HG02852 (cell line): ENCODE measurements around the gene RAB1B.
A peak's percentile ranks its signal among the peaks of the same experiment; 100 is the strongest.

Experiments
- ATAC-seq: cut with Tn5 transposase; IDR thresholded peaks from one replicate; pipeline ENCODE4 v1.9.1; 2021; ENCODE audit warnings: mild to moderate bottlenecking, moderate library complexity; ENCODE audit not compliant: unreplicated experiment

Gene RAB1B

DNA sequence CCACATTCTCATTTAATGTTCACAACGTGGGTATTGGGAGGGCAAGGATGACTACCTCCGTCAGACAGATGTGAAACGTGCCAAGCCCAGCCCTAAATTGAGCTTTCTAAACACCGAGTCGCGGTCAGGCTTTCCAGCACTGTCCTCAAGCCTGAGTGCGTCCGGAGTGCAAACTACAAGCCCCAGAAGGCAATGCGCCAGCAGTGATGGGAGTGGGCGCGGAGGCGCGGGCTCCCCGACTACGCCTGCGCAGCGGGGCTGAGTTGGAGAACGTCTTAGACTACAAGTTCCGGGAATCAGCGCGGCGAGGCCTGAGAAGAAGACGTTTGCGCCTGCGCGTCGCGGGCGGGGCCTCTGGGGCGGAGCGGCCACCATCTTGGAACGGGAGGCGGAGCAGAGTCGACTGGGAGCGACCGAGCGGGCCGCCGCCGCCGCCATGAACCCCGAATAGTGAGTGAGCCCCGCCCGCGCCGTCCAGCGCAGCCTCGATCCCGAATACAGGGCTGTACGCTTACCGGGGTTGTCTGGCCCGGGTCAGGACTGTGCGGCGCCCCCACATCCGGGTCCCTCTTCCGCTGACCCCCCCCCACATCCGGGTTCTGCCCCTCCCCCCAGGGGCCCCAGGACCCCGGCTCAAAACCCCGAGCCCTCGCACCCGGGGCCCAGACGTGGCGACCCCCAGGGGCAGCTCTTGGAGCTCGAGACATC is at the start of gene RAB1B:
RAB1B (plus strand) TSS at position 396 of the 708 bp plus-strand sequence; CDS start at position 437, 41 bp downstream.
- ATAC-seq: peak; percentile 77

DNA sequence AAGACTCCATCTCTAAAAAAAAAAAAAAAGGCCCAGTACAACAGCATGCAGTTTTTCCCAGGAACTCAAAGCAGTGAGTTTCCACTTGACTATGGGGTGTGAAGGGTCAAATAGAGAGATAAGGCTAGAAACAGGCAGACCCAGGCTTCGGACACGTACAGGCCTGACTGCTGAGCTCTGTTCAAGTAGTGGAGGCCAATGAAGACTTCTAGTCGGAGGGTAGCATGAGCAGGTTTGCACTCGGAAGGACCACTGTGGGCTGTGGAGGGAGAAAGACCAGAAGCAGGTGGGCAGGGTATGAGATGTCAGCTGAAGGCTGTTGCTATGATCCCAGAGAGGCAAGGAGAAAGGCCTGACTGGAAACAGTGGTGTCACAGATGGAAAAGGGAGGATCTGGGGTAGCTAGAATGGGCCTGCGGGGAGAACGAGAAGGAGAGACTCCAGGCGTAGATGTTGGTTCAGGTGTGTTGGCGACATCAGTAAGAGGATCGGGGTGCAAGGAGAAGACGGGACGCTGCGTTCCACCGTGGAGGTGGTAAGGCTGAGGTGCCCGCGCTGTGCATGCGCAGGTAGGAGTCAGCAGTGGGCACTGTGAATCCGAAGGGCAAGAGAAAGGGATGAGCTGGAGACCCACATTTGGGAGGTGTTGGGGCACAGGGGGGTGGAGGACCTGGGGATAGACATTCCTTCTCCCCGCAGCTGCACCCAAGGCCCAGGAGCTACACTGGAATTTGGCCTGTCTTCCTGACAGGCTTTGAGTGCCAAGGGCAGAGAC is 49.4 kb upstream of the RAB1B start:
- ATAC-seq: no peak

DNA sequence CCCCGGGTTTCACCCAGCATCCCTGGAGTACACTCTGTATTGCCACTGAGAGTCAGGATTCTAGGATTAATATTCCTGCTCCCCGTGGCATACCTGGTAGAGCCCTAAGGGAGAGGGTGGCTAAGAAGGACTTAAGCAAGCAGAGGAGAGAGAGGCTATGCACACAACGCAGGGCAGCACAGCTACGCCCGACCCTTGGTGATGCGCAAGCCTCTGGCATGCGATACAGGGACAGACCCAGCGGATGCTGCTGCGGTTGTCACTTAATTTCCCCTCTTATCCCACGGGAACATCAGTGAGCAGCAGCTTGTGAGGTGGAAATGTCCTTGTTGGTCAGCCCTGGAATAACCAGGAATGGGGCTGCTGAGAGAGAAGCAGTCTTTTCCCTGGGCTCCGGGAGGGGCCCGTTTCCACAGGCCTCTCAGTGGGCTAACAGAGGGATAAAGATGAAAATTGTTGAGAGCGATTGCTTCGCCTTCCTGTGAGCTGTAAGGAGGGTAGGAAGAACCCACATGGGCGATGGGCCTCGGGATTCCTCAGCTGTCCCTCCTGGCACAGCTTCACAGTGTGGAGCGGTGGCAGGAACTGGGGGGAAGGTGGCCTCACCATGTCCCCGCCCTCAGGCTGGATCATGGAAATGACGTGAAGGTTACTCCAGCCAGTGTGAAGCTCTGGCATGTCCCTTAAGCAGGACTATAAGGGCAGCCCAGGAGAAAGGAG is 48.4 kb upstream of the RAB1B start:
- no peak for ATAC-seq

DNA sequence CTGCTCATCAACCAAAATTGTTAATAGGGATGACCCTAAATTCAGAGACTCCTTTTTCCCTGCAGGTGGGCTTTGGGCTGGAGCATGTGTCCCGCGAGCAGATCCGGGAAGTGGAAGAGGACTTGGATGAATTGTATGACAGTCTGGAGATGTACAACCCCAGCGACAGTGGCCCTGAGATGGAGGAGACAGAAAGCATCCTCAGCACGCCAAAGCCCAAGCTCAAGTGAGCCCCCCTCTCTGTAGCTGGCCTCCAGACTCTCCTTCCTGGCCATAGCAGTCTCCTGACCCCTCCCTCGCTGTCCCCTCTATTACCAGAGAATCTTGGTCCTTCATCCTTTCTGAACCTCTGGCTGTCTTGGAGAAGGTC is 47.9 kb upstream of the RAB1B start:
- ATAC-seq: no peak

DNA sequence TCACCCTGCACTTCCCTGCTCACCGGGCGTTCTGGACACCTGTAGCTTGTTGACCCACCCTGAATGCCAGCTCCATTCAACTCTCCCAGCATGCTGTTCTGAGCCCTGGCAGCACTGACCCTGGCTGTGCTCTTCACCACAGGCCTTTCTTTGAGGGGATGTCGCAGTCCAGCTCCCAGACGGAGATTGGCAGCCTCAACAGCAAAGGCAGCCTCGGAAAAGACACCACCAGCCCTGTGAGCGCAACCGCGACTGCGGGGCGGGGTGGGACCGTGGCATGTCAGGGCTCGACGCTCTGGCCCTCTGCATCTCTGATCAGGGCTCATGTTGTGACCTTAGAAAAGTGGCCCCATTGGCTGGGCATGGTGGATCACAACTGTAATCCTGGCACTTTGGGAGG is 47.4 kb upstream of the RAB1B start:
- ATAC-seq: no peak

DNA sequence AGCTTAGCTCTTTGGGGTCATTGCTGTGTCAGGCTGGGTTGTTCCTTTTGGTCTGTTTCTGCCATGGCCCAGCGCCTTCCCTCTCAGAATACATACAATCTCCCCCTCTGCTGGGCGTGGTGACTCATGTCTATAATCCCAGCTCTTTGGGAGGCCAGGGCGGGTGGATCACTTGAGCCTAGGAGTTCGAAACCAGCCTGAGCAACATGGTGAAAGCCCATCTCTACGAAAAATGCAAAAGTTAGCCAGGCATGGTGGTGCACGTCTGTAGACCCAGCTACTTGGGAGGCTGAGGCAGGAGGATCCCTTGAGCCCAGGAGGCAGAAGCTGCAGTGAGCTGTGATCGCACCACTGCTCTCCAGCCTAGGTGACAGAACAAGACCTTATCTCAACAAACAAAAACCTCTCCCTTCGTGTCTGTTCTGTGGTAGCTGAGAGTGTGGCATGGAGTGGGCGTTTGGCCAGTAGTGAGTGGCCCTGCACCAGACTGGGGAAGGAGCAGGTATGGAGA is 46.7 kb upstream of the RAB1B start:
- ATAC-seq: peak; percentile 5

DNA sequence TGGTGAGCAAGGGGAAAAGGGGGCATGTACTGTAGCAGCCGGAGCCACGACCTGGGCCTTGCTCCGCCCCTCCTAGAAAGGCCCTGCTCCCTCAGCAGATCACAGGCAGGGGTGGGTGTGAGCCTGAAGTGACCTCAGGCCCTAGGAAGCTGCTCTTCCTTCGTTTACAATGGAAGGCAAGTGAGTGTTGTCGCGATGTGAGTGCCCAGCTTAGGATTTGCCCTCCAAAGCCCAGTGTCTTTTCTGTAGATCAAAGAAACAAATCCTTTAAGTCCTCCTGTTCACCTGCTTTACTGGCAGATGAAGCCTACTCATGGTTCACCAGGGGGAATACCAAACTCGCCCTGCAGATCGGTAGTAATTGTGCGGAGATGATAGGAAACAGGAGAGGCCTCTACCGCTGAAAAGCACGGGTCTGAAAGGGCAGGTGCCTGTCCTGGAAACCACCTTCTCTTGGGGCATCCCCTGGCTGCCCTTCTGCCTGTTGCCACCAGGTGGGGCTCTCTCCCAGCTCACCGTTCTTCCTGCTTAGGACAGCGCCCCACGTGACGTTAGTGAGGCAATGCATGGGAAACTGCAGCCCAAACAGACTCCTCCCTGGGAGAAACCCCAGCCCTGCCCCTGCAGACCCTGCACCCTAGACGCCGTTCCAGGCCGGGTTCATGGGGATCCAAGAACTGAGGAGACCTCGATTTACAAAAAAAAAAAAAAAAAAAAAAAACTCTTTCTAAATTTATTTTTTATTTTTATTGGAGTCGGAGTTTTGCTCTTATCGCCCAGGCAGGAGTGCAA is 45.9 kb upstream of the RAB1B start:
- ATAC-seq: peak; percentile 75

DNA sequence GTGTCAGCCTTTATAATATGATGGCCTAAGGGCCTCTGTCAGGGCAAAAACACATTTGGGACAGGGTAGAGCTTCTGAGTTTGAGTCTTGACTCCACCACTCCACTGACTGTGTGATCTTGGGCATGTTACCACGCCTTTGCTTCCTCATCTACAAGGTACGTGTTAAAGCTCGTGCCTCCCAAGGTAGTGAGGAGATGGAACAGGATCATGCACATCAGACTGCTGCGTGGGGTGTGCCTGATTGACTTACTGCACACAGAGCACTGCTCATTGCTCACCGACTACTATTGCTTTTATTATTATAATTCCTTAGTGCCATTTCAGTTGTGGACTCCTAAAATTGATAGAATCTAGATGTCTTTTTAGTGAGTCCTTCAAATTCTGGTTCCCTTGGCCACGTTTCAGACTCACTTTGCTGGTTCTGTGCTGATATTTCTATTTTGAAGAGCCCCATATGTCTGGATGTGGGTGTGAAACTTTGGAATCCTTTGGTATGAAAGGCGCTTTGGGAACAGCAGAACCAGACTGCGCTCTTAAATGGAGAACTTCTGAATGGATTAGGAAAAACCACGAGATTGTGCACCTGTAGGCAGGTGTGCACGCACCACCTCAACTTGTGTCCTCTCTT is 44.1 kb upstream of the RAB1B start:
- ATAC-seq: no peak

DNA sequence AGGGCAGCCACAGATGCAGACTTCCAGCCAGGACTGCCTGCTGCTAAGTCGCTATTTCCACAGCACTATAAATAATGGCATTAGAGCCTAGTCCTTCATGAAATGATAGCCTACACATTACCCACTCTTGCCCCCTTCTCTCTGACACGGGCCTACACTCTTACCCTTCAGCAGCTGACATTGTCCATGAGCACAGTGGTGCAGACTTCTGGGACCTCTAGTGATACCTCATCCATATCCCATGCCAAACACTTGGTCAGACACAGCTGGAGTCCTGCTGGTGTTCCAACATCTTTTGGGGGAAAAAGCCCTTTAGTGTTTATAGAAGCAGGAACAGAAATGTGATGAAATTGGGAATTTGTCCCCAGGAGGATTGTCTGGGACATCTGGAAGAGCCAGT is 43.4 kb upstream of the RAB1B start:
- ATAC-seq: no peak

DNA sequence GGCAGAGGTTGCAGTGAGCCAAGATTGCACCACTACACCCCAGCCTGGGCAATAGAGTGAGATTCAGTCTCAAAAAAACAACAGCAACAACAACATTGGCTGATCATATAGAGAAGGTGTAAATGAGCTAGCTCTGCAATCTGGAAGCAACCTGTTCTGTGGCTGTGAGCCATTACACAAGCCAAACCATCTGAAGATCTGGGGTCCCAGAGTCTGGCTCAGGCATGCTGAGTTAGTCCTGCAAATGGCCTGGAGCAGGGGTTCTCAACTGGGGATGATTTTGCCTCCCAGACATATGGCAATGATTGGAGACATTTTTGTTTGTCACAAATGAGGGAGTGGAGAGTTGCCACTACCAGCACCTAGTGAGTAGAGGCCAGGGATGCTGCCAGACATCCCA is 42.3 kb upstream of the RAB1B start:
- no peak for ATAC-seq

DNA sequence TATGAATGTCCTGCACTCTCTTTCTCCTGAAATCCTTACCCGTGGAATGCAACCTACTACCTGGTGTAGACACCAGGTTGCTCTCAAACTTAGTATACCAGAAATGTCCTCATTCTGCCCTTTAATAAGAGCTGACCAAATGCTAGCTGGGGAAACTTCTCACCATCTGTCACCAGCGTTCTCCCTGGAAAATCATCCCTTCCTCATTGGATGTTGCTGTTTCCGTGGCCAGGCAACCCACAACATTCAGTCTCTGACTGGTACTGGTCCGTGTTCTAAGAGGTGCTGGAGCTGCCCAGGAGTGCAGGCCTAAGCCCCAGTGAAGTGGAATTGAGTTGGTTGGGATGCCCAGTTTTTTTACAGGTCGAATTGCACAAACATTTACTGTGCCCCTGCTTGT is 40.7 kb upstream of the RAB1B start:
- no peak for ATAC-seq

DNA sequence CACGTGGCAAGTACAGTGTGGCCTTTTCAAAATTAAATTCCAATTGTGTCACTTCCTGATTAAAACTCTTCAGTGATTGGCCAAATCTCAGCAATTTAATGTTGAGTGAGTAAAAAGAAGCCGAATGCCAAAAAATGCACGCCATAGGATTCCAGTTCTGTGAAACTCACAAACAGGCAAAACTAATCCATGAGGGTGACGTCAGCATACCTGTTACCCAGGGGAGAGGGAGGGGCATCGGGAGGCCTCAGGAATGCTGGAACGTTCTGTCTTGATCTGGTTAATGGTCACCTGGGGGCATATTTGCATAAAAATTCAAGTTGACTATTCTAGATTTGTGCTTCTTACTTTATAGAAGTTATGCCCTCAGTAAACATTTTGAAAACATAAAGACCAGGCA is 39.9 kb upstream of the RAB1B start:
- no peak for ATAC-seq

DNA sequence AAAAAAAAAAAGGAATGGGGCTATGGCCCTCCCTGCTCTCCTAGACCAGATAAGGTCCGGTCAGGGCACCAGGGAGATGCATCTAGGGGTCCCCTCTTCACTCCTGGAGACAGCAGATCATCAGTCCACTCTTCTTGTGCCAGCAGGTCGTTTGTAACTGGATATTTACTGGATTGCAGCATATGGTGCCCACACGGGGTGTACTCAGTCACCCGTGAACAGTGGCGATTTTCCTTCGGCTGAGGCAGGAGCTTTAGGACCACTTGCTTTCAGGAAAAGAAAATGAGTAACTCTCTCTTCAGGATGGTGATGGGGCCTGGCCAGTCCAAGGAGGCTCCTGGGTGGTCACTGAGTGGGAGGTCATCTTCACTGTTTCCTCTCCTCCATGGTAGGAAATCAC is 38.3 kb upstream of the RAB1B start:
- ATAC-seq: no peak

DNA sequence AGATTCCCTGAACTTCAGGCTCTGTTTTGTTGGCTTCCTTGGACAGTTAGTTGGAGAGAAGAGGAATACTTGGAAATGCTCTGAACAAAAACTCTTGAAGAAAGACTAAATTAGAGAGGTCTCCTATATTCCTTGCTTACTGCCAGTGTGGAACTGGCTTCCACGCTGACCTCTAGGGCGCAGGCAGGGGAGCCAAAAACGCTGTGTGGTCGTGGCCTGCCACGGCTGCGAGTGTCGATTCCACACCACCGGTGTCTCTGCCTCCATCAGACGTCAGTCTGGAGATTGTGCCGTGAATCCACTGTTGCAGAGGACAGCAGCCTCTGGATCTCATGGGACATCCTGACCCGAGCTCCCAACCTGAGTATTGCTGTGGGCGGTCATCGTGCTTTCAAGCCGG is 37.5 kb upstream of the RAB1B start:
- no peak for ATAC-seq

DNA sequence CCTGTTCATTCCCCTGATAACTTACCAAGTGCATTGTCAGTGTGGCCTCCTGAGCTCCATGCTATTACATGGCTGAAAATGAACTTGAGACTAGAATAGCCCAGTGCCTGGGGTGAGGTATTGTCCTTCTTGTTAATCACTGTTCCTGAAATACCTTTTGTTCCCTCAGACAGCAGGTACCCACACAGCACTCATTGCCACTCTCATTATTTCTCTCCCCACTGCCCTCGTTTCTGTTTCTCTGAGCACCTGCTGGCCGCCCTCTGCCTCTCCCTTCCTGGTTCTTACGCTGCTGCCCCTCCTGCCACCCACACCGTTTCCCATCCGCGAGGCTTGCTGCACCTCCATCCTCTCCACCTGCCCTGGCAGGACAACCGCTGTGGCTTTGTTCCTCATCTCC is 36.9 kb upstream of the RAB1B start:
- ATAC-seq: no peak

DNA sequence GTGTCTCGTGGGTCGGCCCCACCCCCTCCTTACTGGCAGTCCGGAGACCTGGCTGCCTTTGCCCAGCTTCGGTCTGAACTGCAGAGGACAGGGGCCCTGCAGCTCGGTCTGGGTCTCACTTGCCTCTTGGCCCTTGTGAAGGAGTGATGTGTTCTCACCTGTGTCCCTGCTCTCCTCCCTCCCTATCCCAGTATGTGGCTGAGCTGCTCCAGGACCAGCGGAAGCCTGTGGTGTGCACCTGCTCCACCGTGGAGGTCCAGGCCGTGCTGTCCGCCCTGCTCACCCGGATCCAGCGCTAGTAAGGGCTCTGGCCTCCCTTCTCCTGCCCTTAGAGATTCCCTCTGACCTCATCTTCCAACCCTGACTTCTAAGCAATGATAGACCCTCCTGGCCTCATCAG is 35.7 kb upstream of the RAB1B start:
- ATAC-seq: no peak

DNA sequence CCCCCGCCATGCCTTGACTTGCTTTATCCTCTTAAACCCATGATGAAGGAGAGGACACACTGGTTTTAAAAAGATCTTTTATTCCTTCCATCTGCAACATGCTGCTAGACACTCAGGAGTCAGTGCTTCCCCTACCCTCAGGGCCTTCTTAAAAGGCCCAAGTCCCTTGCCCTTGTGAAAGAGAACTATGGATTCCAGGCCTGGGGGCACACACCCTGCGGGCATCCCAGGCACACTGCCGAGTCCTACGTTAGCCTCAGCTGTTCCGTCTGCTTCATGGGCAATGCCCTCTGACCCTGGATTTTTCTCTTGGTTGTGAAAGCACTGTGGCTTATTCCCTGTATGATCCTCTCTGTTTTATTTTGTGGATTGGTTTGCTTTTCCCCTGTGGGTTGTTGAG is 35.1 kb upstream of the RAB1B start:
- ATAC-seq: no peak

DNA sequence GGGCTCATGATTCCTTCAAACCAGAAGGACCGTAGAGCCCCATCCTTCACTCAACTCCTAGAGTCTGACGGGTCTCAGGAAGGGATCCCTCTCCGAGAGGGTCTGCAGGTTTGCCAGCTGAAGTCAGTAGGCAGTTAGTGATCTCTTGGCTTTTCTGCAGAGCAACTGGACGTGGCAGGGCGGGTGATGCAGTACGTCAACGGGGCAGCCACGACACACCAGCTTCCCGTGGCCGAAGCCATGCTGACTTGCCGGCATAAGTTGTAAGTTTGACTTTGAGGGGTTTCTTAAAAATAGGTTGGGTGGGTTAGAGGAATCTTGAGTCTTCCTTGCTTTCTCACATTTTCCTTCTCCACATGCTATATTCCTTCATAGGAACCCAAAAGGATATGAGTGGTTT is 33.3 kb upstream of the RAB1B start:
- no peak for ATAC-seq

DNA sequence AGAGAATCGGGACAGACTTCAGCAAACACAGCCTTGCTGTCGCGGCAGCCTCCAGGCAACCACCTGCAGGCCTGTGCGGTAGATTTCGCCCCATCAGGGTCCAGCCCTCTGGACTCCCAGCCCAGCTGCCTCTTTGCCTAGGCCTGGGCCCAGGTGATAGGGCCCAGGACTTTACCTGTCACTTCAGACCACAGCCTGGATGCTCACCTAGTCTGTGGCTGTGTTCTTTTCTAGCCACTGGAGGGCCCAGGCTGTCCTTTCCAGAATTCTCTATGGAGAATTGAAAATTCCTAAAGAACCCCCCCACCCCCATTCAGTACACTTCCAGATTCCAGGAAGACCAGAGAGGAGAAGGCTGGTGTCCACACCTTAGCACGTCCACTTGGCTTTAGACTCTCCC is 30.6 kb upstream of the RAB1B start:
- no peak for ATAC-seq

DNA sequence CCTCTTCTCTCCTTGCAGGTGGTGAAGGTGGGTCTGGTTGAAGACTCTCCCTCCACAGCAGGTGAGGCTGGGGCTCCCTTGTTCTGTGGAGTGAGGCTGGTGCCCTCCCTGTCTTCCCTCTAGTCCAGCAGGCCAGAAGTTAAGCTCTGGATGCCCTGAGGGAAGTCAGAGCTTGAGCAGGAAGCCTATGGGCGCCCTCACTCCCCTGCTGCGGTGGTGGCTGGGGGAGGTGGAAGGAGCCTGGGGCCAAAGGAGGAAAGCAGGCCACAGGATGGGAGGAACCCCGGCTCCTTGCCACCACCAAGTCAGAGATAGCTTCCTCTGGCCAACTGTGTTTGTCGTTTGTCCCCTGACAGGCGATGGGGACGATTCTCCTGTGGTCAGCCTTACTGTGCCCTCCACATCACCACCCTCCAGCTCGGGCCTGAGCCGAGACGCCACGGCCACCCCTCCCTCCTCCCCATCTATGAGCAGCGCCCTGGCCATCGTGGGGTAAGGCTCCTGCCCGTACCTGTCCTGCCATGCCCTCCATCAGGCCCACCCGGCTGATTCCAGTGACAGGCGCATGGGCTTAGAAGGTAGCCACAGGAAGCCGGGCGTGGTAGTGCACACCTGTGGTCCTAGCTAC is 29.5 kb upstream of the RAB1B start:
- no peak for ATAC-seq
